Neural progenitor cell (in vitro differentiated cells): ENCODE results near the gene TNP1. TPM values are rescaled to one million over a fixed set of nuclear protein-coding genes. Genes with fewer than 3 reads are reported as not detected.

ENCODE experiments used
- DNase-seq: peaks from one replicate; pipeline ENCODE4 v3.0.0-alpha.2; 2016; ENCODE audit warnings: low spot score
- H2AFZ ChIP-seq: fragments of 200-600 bp; sonication (generic); replicated peaks from 2 replicates; pipeline ENCODE4 v1.6.1; 2016; ENCODE audit warnings: antibody characterized with exemption
- H3F3A ChIP-seq: fragments of 200-600 bp; sonication (generic); 2 replicates; pipeline ENCODE4 v1.6.1; 2016; ENCODE audit warnings: antibody characterized with exemption, low read depth
- H3K27ac ChIP-seq: fragments of 200-600 bp; sonication (generic); 2 replicates; pipeline ENCODE4 v1.5.1; 2016; ENCODE audit warnings: mild to moderate bottlenecking
- H3K27me3 ChIP-seq: fragments of 200-600 bp; sonication (generic); 2 replicates; pipeline ENCODE4 v1.6.1; 2016; ENCODE audit warnings: mild to moderate bottlenecking, moderate library complexity
- H3K36me3 ChIP-seq: fragments of 200-600 bp; sonication (generic); 2 replicates; pipeline ENCODE4 v1.5.1; 2016
- H3K4me1 ChIP-seq: fragments of 200-600 bp; sonication (generic); 2 replicates; pipeline ENCODE4 v1.6.1; 2016; ENCODE audit warnings: mixed run types
- H3K4me2 ChIP-seq: fragments of 200-600 bp; sonication (generic); 2 replicates; pipeline ENCODE4 v1.6.1; 2016
- H3K4me3 ChIP-seq: fragments of 200-600 bp; sonication (generic); 2 replicates; pipeline ENCODE4 v1.5.1; 2016
- H3K79me2 ChIP-seq: fragments of 200-600 bp; sonication (generic); 2 replicates; pipeline ENCODE4 v1.6.1; 2016; ENCODE audit warnings: low read depth
- H3K9ac ChIP-seq: fragments of 200-600 bp; sonication (generic); 2 replicates; pipeline ENCODE4 v1.6.1; 2016
- H3K9me3 ChIP-seq: fragments of 200-600 bp; sonication (generic); 2 replicates; pipeline ENCODE4 v1.5.1; 2016; ENCODE audit warnings: low read depth
- H4K20me1 ChIP-seq: fragments of 200-600 bp; sonication (generic); 2 replicates; pipeline ENCODE4 v1.6.1; 2016; ENCODE audit warnings: low read depth
- H3K27ac Mint-ChIP-seq: 3 replicates; pipeline ENCODE4 v1.8.0; 2021; ENCODE audit warnings: mixed read lengths
- H3K27me3 Mint-ChIP-seq: 2 replicates; pipeline ENCODE4 v1.8.0; 2022; ENCODE audit warnings: low read depth, mild to moderate bottlenecking, inconsistent platforms, moderate library complexity, mixed read lengths; ENCODE audit not compliant: insufficient read depth
- H3K36me3 Mint-ChIP-seq: 3 replicates; pipeline ENCODE4 v1.8.0; 2021; ENCODE audit warnings: mixed read lengths
- H3K4me1 Mint-ChIP-seq: 3 replicates; pipeline ENCODE4 v1.8.0; 2021; ENCODE audit warnings: mixed read lengths
- H3K4me3 Mint-ChIP-seq: 3 replicates; pipeline ENCODE4 v1.8.0; 2021; ENCODE audit warnings: mild to moderate bottlenecking, moderate library complexity, mixed read lengths
- H3K9me3 Mint-ChIP-seq: 3 replicates; pipeline ENCODE4 v1.8.0; 2020; ENCODE audit warnings: mixed read lengths
- EZH2 ChIP-seq: fragments of 200-600 bp; sonication (generic); IDR thresholded peaks from 2 replicates; pipeline ENCODE4 v1.6.1; 2017; ENCODE audit warnings: antibody characterized with exemption, mild to moderate bottlenecking, moderate library complexity
- EZH2phosphoT487 ChIP-seq: fragments of 200-600 bp; sonication (generic); IDR thresholded peaks from 2 replicates; pipeline ENCODE4 v1.6.1; 2017; ENCODE audit warnings: antibody characterized with exemption
- total RNA-seq: library from RNA; depleted of rRNA; stranded (reverse); fragments of >200 nt; gene quantifications from 2 replicates; pipeline ENCODE4 v1.2.3, GENCODE V29; 2015; ENCODE audit warnings: low replicate concordance
- TF ChIP-seq, protein P1 (sequence below): fragments of 200-600 bp; sonication (generic); IDR thresholded peaks from 2 replicates; pipeline ENCODE4 v1.5.1; 2017; ENCODE audit warnings: antibody characterized with exemption, mild to moderate bottlenecking

The TNP1 gene
- total RNA-seq, 1 donor from 2014 or later, result not detected

DNA sequence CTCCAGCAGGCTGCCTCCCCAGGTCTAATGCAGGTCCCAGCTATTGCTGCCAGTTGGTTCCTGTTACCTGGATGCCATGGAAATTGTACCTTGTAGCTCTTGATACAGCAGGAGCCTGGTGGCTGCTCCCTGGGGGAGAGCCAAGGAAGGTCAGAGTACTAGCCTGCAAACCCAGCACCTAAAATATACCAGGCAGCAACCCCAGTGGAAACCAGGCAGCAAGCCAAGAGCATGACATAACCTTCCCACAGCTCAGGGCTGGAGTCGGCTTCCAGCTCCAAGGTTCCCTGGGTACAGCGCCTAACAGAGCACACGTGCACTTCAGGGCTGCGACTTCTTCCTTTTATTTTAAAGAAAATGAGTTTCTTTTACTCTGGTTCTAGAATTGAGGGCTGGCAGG is 30.3 kb downstream of the TNP1 start:
- H3K79me2 ChIP-seq, result no peaks in the 10 kb centered on the region
- no peak overlapping the region for H3K4me3 ChIP-seq
- H2AFZ ChIP-seq, result no peak overlapping the region
- peaks cover 34% of the 10 kb centered on the region for H3K4me1 Mint-ChIP-seq
- H3K27me3 Mint-ChIP-seq, result peaks cover 4% of the 10 kb centered on the region
- no peaks in the 10 kb centered on the region for H3K36me3 Mint-ChIP-seq
- H3K4me1 ChIP-seq, result peaks cover 20% of the 10 kb centered on the region
- no peaks in the 10 kb centered on the region for H3F3A ChIP-seq
- H3K4me2 ChIP-seq, result no peak overlapping the region
- no peaks in the 10 kb centered on the region for H4K20me1 ChIP-seq
- TF ChIP-seq EZH2, result no peak
- no peak for TF ChIP-seq EZH2phosphoT487
- TF ChIP-seq, protein P1, sequence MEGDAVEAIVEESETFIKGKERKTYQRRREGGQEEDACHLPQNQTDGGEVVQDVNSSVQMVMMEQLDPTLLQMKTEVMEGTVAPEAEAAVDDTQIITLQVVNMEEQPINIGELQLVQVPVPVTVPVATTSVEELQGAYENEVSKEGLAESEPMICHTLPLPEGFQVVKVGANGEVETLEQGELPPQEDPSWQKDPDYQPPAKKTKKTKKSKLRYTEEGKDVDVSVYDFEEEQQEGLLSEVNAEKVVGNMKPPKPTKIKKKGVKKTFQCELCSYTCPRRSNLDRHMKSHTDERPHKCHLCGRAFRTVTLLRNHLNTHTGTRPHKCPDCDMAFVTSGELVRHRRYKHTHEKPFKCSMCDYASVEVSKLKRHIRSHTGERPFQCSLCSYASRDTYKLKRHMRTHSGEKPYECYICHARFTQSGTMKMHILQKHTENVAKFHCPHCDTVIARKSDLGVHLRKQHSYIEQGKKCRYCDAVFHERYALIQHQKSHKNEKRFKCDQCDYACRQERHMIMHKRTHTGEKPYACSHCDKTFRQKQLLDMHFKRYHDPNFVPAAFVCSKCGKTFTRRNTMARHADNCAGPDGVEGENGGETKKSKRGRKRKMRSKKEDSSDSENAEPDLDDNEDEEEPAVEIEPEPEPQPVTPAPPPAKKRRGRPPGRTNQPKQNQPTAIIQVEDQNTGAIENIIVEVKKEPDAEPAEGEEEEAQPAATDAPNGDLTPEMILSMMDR, result no peak
- H3K4me3 Mint-ChIP-seq, result no peak overlapping the region
- H3K27ac ChIP-seq, result no peak overlapping the region
- no peaks in the 10 kb centered on the region for H3K27me3 ChIP-seq
- H3K9me3 ChIP-seq, result no peaks in the 10 kb centered on the region
- H3K36me3 ChIP-seq, result no peaks in the 10 kb centered on the region
- H3K27ac Mint-ChIP-seq, result no peak overlapping the region
- no peaks in the 10 kb centered on the region for H3K9me3 Mint-ChIP-seq
- H3K9ac ChIP-seq, result no peak overlapping the region
- DNase-seq, result no peak

DNA sequence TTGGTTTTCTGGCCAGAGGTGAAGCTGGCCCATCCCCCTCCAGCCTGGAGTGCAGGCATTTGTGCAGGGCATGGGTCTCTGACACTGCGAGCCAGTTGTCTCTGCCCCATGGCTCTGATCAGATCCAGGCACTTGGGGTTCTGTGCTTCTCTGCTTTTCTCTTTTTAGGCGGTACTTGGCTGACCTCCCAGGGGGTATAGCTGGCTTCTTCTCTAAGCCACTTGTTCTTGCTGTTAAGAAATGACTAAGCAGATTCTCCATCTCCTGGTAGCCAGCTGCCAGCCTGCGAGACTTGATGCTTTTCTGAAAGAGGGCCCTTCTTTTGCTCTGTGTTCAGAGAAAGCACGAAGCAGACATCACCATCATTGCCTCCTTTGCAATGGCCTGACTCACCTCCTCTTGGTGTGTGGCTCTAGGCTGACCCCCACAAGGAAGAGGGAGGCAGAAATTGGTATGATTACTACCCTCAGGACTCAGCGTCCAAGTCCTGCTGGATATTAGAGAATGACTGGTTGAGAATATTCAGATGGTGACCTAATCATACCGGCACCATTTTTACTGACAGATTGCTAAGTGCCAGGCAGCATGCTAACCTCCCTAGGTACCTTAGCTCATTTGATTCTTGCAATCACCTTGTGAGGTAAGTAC is 32.7 kb downstream of the TNP1 start:
- Histone ChIP-seq H3K4me2 (no peak overlapping the region), H3K36me3 (no peaks in the 10 kb centered on the region), H3K79me2 (no peaks in the 10 kb centered on the region), H4K20me1 (no peaks in the 10 kb centered on the region), H3K27ac (no peak overlapping the region), H3K27me3 (no peaks in the 10 kb centered on the region), H3F3A (no peaks in the 10 kb centered on the region), H3K4me1 (peaks cover 20% of the 10 kb centered on the region), H3K4me3 (no peak overlapping the region), H2AFZ (no peak overlapping the region), H3K9ac (no peak overlapping the region), H3K9me3 (no peaks in the 10 kb centered on the region)
- Mint-ChIP-seq H3K36me3 (no peaks in the 10 kb centered on the region), H3K4me3 (no peak overlapping the region), H3K9me3 (no peaks in the 10 kb centered on the region), H3K27ac (no peak overlapping the region), H3K4me1 (peaks cover 34% of the 10 kb centered on the region), H3K27me3 (peaks cover under 1% of the 10 kb centered on the region)
- TF ChIP-seq EZH2 (no peak), EZH2phosphoT487 (no peak)
- TF ChIP-seq, protein P1, result no peak
- DNase-seq, result no peak

DNA sequence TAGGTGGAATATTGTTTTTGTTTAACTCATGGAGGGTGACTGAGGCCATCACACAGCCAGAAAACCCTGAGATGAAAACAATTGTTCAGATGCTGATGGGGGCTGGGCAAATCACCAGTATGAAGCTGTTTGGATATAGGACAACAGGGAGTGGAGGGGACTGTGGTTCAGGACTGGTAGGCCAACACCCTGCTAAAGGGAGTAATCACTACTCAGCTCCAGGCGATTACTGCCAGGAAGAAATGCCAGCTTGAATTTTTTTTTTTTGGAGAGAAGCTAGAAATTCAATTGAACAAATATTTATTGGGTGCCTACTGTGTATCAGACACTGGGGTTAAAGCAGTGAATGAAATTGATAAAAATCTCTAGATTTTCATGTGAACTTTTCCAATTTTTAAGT is 37.4 kb downstream of the TNP1 start:
- Mint-ChIP-seq H3K9me3 (no peaks in the 10 kb centered on the region), H3K27me3 (peaks cover 3% of the 10 kb centered on the region), H3K27ac (no peak overlapping the region), H3K36me3 (no peaks in the 10 kb centered on the region), H3K4me1 (peaks cover 8% of the 10 kb centered on the region), H3K4me3 (no peak overlapping the region)
- no peaks in the 10 kb centered on the region for H3K9me3 ChIP-seq
- H3K4me3 ChIP-seq, result no peak overlapping the region
- H3K27ac ChIP-seq, result no peak overlapping the region
- no peaks in the 10 kb centered on the region for H3K36me3 ChIP-seq
- H4K20me1 ChIP-seq, result no peaks in the 10 kb centered on the region
- no peak overlapping the region for H2AFZ ChIP-seq
- no peak for TF ChIP-seq EZH2
- no peak for TF ChIP-seq EZH2phosphoT487
- TF ChIP-seq, protein P1, result no peak
- H3K27me3 ChIP-seq, result no peaks in the 10 kb centered on the region
- no peak overlapping the region for H3K4me2 ChIP-seq
- DNase-seq, result no peak
- H3K79me2 ChIP-seq, result no peaks in the 10 kb centered on the region
- no peak overlapping the region for H3K9ac ChIP-seq
- no peaks in the 10 kb centered on the region for H3F3A ChIP-seq
- peaks cover 8% of the 10 kb centered on the region for H3K4me1 ChIP-seq
